ENCODE results near the gene WFDC10A. TPM values are rescaled to one million over a fixed set of nuclear protein-coding genes. Genes with fewer than 3 reads are reported as not detected.
"Not testable (repeated sequence)": the region's sequence is repeated elsewhere in the genome, so short reads cannot be mapped to it uniquely, and the experiment has no call there.

The WFDC10A gene
- total RNA-seq, 1 donor from 2014 or later, result not detected

DNA sequence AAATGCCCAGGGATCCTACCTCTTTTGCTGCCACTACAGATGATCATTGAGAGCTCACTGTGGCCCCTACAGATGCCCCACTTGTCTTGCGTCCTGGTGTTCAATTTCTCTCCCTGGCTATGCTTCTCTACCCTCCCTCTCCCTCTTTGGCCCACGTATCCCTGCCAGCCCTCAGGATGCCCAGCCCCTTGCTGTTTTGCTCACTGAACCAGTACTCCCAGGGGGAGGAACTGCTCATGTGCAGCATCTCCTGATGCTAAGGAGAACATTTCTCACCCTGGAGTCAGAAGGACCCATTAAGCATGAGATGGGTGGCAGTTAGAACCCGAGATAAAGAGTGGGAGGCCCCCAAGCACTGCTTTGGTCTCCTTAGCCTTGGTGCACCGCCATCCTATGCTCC, 1.6 kb downstream of the WFDC10A start, which contains the start of gene WFDC9:
TSS of gene WFDC9 (minus strand) at position 101 of the 400 bp plus-strand sequence. CDS start 21,103 bp downstream, outside the sequence.
- Histone ChIP-seq H3K27me3 (ENCODE audit: low read depth) (no peaks in the 10 kb centered on the region), H3K27ac (no peak within 1 kb of the TSS), H3K4me3 (no peak within 1 kb of the TSS), H3K4me1 (peaks cover 9% of the 10 kb centered on the region), H3K9me3 (no peaks in the 10 kb centered on the region), H3K36me3 (no peaks in the 10 kb centered on the region)
- TF ChIP-seq, protein P1, sequence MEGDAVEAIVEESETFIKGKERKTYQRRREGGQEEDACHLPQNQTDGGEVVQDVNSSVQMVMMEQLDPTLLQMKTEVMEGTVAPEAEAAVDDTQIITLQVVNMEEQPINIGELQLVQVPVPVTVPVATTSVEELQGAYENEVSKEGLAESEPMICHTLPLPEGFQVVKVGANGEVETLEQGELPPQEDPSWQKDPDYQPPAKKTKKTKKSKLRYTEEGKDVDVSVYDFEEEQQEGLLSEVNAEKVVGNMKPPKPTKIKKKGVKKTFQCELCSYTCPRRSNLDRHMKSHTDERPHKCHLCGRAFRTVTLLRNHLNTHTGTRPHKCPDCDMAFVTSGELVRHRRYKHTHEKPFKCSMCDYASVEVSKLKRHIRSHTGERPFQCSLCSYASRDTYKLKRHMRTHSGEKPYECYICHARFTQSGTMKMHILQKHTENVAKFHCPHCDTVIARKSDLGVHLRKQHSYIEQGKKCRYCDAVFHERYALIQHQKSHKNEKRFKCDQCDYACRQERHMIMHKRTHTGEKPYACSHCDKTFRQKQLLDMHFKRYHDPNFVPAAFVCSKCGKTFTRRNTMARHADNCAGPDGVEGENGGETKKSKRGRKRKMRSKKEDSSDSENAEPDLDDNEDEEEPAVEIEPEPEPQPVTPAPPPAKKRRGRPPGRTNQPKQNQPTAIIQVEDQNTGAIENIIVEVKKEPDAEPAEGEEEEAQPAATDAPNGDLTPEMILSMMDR (IDR thresholded peaks at IDR 0.05), result no peak
- intact Hi-C loops (cut with DNase I), result no loop called here
- no peak for DNase-seq
- no peak for ATAC-seq

DNA sequence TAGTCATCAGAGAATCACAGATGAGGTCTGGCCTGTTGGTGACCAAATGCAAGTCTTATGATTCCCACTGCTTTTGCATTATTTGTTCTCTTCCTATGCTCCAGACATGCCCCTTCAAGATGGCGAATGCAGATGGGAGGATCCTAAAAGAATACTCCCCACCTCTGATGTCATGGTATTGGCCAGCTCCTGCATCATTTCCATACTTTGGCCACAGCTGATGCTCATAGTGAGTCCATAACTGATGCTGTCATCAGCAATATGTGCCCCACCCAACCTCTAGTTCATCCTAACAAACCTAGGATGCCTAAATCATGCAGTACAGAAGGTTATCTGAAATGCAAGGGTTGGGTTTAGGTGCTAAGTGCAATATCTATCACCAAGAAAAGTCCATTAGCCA, 7.0 kb downstream of the WFDC10A start:
- DNase-seq, result no peak
- H3K36me3 ChIP-seq, result no peaks in the 10 kb centered on the region
- intact Hi-C loops (cut with DNase I), result no loop called here
- ATAC-seq, result no peak
- no peaks in the 10 kb centered on the region for H3K4me1 ChIP-seq
- TF ChIP-seq, protein P1 (IDR thresholded peaks at IDR 0.05), result no peak
- no peaks in the 10 kb centered on the region for H3K9me3 ChIP-seq
- no peak overlapping the region for H3K4me3 ChIP-seq
- H3K27ac ChIP-seq, result no peak overlapping the region
- no peaks in the 10 kb centered on the region for H3K27me3 ChIP-seq (ENCODE audit: low read depth)

DNA sequence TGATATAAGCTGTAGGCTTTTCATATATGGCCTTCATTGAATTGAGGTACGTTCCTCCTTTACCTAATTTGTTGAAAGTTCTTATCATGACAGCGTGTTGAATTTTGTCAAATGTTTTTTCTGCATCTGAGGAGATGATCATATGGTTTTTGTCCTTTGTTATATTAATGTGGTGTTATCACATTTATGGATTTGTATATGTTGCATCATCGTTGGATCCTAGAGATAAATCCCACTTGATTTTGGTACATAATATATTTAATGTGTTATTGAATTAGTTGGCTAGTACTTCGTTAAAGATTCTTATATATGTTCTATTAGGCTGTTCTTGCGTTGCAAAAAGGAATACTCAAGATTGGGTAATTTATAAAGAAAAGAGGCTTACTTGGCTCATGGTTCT, 10.1 kb downstream of the WFDC10A start:
- ATAC-seq (no peak), DNase-seq (no peak)
- Histone ChIP-seq H3K27me3 (ENCODE audit: low read depth) (no peaks in the 10 kb centered on the region), H3K4me1 (no peaks in the 10 kb centered on the region), H3K9me3 (no peaks in the 10 kb centered on the region), H3K36me3 (no peaks in the 10 kb centered on the region), H3K4me3 (no peak overlapping the region), H3K27ac (no peak overlapping the region)
- TF ChIP-seq, protein P1 (IDR thresholded peaks at IDR 0.05), result no peak
- intact Hi-C loops (cut with DNase I), result no loop called here

GRCh38 chr20:45641076-45641475, 11.5 kb downstream of the WFDC10A start:
- DNase-seq; H3K4me1 ChIP-seq; H3K36me3 ChIP-seq; ATAC-seq; H3K9me3 ChIP-seq; H3K27ac ChIP-seq; H3K27me3 ChIP-seq (ENCODE audit: low read depth); intact Hi-C loops (cut with DNase I); H3K4me3 ChIP-seq: not testable (repeated sequence)

- H3K27me3 ChIP-seq (ENCODE audit: low read depth); H3K9me3 ChIP-seq; DNase-seq; H3K4me3 ChIP-seq; ATAC-seq; intact Hi-C loops (cut with DNase I); H3K4me1 ChIP-seq; H3K27ac ChIP-seq; H3K36me3 ChIP-seq: not testable (repeated sequence)
Observed at GRCh38 chr20:45645869-45646268, 16.3 kb downstream of the WFDC10A start.

DNA sequence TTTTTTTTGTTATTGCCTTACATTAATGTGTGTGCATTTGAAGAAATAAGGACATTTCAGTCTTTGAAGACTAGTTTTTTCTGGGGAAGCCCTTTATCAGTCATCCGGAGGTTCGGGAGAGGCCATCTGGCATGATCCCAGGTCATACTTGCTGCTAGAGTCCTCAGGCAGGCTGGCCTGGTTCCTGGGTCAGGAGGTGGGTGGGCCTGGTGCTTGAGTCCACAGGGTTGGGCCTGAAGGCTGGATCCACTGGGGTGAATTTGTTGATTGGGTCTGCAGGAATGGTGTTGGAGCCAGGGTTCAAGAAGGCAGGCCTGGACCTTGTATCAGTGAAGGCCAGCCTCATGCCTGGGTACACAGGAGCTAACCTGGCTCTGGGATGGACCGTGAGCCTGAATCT, 17.3 kb downstream of the WFDC10A start:
- TF ChIP-seq, protein P1 (IDR thresholded peaks at IDR 0.05), result no peak
- DNase-seq (no peak), ATAC-seq (no peak)
- Histone ChIP-seq H3K9me3 (no peaks in the 10 kb centered on the region), H3K36me3 (no peaks in the 10 kb centered on the region), H3K4me1 (peaks cover 4% of the 10 kb centered on the region), H3K27ac (no peak overlapping the region), H3K27me3 (ENCODE audit: low read depth) (no peaks in the 10 kb centered on the region), H3K4me3 (no peak overlapping the region)
- intact Hi-C loops (cut with DNase I), result no loop called here

All from lower lobe of right lung (tissue), 2 donors.